IPS DF 4.7 (cell line): Measurements from ENCODE around the gene CFAP73.
"Not testable (repeated sequence)": the region's sequence is repeated elsewhere in the genome, so short reads cannot be mapped to it uniquely, and the experiment has no call there.

Source experiments
- DNase-seq: peaks from one replicate; pipeline ENCODE4 v3.0.0-alpha.2; 2013; ENCODE audit warnings: low spot score; ENCODE audit errors: extremely low read depth

The CFAP73 gene

GRCh38 chr12:113141716-113142115, 7.8 kb upstream of the CFAP73 start:
- not testable (repeated sequence) for DNase-seq

DNA sequence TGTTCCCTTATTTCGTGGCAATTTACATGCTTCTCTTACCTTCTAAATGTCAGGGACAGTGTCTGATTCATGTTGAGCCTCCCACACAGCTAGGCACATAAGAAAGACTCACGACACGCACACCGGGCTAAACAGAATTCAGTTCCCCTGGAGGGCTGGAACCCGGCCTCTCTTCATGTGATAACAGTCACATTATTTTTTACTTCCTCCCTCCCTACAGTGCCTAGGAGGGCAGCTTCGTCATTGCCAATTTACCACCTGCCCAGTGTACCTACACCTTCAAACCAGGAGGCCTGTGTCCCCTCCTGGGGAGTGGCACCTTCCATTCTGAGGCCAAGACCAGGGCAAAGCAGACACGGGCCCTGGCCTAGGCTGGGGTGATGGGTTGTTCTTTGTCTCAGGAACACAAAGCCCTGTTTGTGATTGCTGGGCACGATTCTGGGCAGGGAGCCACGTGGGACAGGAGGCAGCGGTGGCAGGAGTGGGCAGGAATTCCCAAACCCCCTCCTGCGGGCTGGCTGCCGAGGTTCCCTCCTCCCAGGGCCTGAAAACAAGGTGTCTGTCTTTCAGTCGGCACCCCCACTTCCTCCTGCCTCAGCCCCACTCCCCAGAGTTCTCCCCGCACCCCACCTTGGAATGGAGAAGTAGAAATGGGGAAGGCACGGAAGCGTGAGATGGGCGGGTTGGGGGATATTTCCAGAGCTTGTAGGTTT, 7.2 kb upstream of the CFAP73 start:
- no peak for DNase-seq

- no peak for DNase-seq
These were observed 6.6 kb upstream of the CFAP73 start for GRCh38 chr12:113142886-113143332.

- DNase-seq = no peak
These were observed 5.6 kb upstream of the CFAP73 start for GRCh38 chr12:113143959-113144358.

DNA sequence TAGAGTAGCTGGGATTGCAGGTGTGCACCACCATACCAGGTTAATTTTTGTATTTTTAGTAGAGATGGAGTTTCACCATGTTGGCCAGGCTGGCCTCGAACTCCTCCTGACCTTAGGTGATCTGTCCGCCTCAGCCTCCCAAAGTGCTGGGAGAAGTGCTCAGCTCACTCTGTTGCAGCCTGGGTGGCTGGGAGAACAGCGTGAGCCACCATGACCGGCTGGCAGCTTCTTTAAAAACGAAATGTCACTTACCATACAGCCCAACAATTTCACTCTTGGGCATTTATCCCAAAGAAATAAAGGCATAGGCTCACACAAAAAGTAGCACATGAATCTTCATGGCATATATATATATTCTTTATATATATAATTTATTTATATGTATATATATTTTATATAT, 4.7 kb upstream of the CFAP73 start:
- no peak for DNase-seq

GRCh38 chr12:113145720-113146551, 3.6 kb upstream of the CFAP73 start:
- no peak for DNase-seq

DNA sequence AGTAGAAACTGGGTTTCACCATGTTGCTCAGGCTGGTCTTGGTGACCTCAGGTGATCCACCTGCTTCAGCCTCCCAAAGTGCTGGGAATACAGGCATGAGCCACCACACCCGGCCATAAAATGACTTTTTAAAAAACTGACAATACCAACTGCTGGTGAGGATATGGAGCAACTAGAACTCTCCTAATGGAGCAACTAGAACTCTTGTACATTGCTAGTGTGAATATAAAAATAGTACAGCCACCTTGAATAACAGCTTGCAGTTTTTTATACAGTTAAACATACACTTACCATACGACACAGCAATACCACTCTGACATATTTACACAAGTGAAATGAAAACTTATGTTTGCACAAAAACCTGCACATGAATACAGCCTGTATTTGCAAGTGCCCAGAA, 2.5 kb upstream of the CFAP73 start:
- no peak for DNase-seq

GRCh38 chr12:113151655-113152054, 2.1 kb downstream of the CFAP73 start:
- no peak for DNase-seq

- no peak for DNase-seq
These were observed 2.8 kb downstream of the CFAP73 start for GRCh38 chr12:113152196-113152834.

DNA sequence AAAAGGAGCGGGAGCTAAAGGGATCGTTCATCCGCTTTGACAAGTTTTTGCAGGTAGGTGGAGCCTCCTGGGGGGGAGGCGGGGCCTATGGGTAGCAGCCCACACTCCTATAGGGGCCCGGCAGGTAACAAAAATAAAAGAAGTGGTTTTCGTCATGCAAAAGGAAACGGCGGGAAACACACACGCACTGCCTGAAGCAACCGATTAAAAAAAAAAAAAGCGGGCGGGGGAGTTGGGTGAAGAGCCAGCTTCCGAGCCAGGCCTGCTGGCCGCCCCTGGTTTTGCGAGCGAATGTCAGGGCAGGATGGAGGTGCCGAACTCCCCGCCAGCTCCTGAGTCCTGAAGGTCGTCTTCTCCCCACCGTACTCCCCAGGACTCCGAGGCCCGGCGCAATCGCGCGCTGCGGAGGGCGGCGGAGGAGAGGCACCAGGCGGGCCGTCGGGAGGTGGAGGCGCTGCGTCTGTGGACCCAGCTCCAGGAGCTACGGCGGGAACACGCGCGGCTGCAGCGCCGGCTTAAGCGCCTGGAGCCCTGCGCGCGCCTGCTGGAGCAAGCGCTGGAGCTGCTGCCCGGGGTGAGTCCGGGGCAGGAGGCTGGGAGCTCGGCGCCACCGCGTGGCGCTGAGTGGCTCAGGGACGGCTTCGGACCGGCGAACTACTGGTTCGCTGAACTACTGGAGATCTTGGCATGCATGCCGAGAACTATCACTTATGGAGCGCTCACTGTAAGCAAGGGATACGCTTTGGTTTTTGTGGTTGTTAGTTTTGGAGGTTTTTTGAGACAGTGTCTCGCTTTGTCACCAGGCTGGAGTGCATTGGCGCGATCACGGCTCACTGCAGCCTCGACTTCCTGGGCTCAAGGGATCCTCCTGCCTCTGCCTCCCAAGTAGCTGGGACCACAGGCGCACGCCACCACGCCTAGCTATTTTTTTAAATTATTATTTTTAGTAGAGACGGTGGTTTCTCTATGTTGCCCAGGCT, 3.6 kb downstream of the CFAP73 start:
- DNase-seq = no peak

DNA sequence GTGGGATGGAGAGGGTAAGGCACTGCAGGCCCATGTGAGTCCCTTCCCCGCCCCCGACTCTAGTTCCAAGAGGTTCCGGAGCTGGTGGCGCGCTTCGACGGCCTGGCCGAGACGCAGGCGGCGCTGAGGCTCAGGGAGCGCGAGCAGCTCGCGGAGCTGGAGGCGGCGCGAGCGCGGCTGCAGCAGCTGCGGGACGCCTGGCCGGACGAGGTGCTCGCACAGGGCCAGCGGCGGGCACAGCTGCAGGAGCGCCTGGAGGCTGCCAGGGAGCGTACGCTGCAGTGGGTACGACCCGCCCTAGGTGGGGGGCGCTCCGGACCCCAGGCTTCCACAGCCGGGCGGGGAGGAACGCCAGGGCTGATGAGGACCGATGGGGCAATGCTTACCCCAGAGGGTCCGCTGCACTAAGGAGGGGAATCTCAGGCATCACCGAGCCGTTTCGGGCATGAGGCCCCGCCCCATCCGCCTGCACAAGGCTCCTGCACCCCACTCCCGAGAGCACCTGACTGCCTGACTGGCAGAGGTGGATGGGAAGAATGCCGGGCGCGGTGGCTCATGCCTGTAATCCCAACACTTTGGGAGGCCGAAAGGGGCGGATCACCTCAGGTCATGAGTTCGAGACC, 4.9 kb downstream of the CFAP73 start:
- no peak for DNase-seq

DNA sequence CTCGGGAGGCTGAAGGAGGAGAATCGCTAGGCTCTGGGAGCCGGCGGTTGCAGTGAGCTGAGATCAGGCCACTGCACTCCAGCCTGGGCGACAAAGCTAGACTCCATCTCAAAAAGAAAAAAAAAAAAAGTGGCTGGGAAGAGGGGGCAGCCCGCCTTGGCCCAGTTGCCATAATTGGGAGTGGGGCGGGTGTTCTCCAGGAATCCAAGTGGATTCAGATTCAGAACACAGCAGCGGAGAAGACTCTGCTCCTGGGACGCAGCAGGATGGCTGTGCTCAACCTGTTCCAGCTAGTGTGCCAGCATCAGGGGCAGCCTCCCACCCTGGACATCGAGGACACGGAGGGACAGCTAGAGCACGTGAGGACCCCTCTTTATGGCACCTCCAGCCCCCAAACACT, 5.5 kb downstream of the CFAP73 start:
- DNase-seq = no peak

GRCh38 chr12:113155646-113156045, 6.1 kb downstream of the CFAP73 start:
- DNase-seq = no peak

DNA sequence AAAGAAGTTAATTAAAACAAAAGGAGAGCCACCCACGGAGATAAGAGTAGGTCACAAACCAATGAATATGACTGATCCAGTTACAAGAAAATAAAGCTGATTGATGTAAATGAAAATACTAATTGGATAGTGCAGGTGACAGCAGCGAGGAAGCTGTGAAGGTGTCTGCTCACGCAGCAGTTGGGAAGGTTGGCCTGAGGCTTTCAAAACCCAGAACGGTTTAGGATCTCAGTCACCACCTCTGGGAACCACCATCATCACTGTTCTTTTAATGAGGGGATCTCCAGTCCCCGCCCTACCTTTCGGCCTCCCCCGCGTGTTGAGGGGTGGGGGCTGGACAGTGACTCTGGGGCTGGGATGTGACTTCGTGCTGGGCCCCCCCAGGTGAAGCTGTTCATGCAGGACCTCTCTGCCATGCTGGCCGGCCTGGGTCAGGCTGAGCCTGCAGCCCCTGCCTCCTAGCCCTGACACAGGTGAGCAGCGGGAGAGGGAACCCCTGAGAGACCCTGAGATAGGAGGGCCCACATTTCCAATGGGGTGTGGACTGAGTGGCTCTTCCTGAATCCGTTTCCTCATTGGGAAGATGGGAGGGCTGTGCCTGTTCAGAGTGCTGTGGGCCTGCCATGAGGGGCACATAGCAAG, 7.8 kb downstream of the CFAP73 start:
- DNase-seq = no peak

GRCh38 chr12:113158439-113159203, 9.1 kb downstream of the CFAP73 start:
- no peak for DNase-seq

GRCh38 chr12:113159937-113160336, 10.4 kb downstream of the CFAP73 start:
- no peak for DNase-seq

GRCh38 chr12:113161415-113162016, 12.0 kb downstream of the CFAP73 start:
- DNase-seq = peak; percentile 82

DNA sequence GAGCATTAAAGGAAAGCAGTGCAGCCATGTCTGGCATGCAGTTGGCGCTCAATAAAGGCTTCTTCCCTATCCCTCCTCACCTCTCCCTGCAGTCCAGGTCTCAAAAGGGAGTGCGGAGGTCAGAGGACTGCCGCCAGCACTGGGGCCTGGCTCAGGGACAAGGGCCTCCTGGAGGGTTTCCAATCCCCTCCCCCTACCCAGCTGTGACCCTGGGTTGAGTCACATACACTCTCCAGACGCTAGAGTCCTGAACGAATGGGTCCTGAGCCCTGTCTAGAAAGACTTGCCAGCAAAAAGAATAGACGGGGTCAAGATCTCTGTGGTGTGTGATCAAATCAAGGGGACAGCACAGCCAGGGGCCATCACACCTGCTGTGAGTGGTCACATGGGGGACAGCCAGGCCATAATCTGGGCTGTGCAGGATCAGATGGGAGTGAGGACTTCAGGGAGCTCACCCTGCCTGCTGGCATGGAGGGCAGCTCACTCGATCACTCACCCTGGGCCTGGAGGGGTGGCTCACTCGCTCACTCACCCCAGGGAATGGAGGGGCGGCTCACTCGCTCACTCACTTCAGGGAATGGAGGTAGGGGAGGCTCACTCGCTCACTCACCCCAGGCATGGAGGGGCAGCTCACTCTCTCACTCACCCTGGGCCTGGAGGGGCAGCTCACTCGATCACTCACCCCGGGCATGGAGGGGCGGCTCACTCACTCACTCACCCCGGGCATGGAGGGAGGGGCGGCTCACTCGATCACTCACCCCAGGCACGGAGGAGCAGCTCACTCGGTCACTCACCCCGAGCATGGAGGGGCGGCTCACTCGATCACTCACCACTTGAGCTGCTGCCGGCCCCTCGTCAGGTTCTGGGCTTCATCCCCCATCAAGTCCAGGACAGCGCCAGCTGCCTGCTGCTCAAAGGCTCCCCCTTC, 12.8 kb downstream of the CFAP73 start:
- DNase-seq = no peak
